ENCODE data around the gene COMT.
A peak's percentile ranks its signal among the peaks of the same experiment; 100 is the strongest.

Gene COMT

GRCh38 chr22:19984851-19985811, 43.6 kb downstream of the COMT start:
- no peak for TF ChIP-seq CTCF (IDR thresholded peaks at IDR 0.05; ENCODE audit: insufficient read depth, low read length, missing control alignments)
- POLR2A ChIA-PET: interaction anchor here (1.4 kb wide), 1 partner anchor 12 kb away, joined by 4 read pairs; no protein-coding TSS in a partner anchor
- no peak for DNase-seq (ENCODE audit: low read depth, low spot score)
- H3K4me3 ChIP-seq (ENCODE audit: low read depth, low read length): no peak overlapping the region
- CTCF ChIA-PET: interaction anchor here (3.2 to 7.5 kb wide), 2 partner anchors 12 to 29 kb away, joined by 28 to 45 read pairs; no protein-coding TSS in a partner anchor

DNA sequence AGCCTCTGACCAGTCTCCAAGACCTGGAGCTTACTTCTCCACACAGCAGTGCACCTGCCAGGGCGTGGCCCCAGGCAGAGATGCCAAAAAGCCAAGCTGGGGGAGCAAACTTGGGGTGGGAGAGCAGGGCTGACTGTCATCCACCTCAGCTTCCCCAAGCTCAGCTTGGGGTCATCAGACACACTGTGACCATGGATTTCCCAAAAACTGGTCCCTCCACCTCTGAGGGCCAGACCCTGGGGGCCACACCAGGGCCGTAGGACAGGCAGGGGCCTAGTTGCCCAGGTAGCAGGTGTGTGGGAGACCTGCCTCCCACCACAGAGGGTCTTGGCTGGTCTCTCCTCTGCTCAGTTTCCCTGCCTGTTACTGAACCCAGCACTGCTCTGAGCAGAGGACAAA, 44.4 kb downstream of the COMT start:
- no peak for DNase-seq (ENCODE audit: low read depth, low spot score)
- no peak for TF ChIP-seq CTCF (IDR thresholded peaks at IDR 0.05; ENCODE audit: insufficient read depth, low read length, missing control alignments)
- ChIA-PET CTCF (interaction anchor here (1.4 to 7.5 kb wide), 2 partner anchors 16 to 28 kb away, joined by 5 to 45 read pairs; no protein-coding TSS in a partner anchor), POLR2A (interaction anchor here (1.0 kb wide), 1 partner anchor 10 kb away, joined by 3 read pairs; no protein-coding TSS in a partner anchor)
- H3K4me3 ChIP-seq (ENCODE audit: low read depth, low read length): peak overlapping the region; percentile 64

- DNase-seq (ENCODE audit: low read depth, low spot score): no peak
- TF ChIP-seq CTCF (IDR thresholded peaks at IDR 0.05; ENCODE audit: insufficient read depth, low read length, missing control alignments): no peak
- H3K4me3 ChIP-seq (ENCODE audit: low read depth, low read length): peak overlapping the region; percentile 64
- ChIA-PET POLR2A (interaction anchor here (1.0 kb wide), 1 partner anchor 9 kb away, joined by 3 read pairs; no protein-coding TSS in a partner anchor), CTCF (interaction anchor here (1.4 to 7.5 kb wide), 2 partner anchors 17 to 27 kb away, joined by 5 to 45 read pairs; no protein-coding TSS in a partner anchor)
Observed at GRCh38 chr22:19986410-19987341, 45.1 kb downstream of the COMT start.

DNA sequence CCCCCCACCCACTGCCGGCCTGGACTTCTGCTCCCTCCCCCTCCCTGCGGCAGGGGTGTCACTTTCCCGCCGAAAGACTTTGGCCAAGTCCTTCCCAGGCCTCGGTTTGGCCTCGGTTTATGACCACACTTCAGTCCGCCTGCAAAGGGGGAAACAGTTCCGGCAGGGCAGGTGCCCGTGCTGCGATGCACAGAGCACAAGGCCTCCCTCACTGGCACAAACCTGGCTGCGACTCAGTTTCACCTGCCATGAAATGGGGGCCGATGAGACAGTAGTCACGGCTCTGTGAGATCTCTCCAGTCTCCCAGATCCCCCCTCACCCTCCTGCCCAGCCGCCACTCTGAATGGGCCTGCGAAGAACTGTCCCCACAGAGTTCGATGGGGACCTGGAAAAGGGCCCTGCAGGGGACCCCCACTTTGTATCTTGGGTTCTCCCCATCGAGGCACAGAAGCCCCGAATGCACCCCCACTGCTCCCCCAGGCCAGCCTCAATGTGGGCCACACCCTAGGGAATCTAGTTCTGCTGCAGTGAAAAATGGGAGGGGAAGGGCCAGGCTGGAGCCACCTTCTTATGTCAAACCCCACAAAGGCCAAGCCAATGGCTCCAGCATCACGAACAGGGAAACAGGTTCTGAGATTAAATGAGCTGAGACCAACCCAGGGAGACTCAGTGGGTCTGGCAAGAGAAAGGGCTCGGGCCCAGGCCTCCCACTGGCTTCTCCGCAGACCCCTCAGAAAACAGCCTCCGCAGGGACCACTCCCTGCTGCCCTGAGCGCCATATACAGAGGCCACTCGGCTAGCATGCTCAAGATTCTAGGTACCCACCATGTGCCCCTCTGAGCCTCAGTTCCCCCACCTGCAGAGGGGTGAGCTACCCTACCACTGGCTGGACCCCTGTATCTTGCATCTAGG, 46.1 kb downstream of the COMT start:
- no peak for DNase-seq (ENCODE audit: low read depth, low spot score)
- no peak overlapping the region; the same call in 1 of the 2 replicates for H3K4me3 ChIP-seq (ENCODE audit: low read depth, low read length)
- CTCF ChIA-PET: interaction anchor here (1.1 to 7.5 kb wide), 3 partner anchors 18 to 257 kb away, joined by 3 to 45 read pairs (median 5); no protein-coding TSS in a partner anchor
- no peak for TF ChIP-seq CTCF (IDR thresholded peaks at IDR 0.05; ENCODE audit: insufficient read depth, low read length, missing control alignments)
- POLR2A ChIA-PET: interaction anchor here (1.0 kb wide), 1 partner anchor 11 kb away, joined by 3 read pairs; no protein-coding TSS in a partner anchor

GRCh38 chr22:19988331-19988808, 46.8 kb downstream of the COMT start:
- TF ChIP-seq CTCF (IDR thresholded peaks at IDR 0.05; ENCODE audit: insufficient read depth, low read length, missing control alignments): no peak
- CTCF ChIA-PET: interaction anchor here (1.1 to 7.5 kb wide), 2 partner anchors 26 to 257 kb away, joined by 3 to 45 read pairs; no protein-coding TSS in a partner anchor
- DNase-seq (ENCODE audit: low read depth, low spot score): no peak
- no peak overlapping the region for H3K4me3 ChIP-seq (ENCODE audit: low read depth, low read length)
- POLR2A ChIA-PET: interaction anchor here (1.0 kb wide), 1 partner anchor 10 kb away, joined by 3 read pairs; no protein-coding TSS in a partner anchor

Data from AG04449 (cell line).